HG03442 (cell line): ENCODE results near the gene CAPN6.

ENCODE experiments used
- ATAC-seq: cut with Tn5 transposase; IDR thresholded peaks from one replicate; pipeline ENCODE4 v1.9.1; 2021; ENCODE audit warnings: mild to moderate bottlenecking, moderate library complexity; ENCODE audit not compliant: unreplicated experiment

Gene CAPN6

DNA sequence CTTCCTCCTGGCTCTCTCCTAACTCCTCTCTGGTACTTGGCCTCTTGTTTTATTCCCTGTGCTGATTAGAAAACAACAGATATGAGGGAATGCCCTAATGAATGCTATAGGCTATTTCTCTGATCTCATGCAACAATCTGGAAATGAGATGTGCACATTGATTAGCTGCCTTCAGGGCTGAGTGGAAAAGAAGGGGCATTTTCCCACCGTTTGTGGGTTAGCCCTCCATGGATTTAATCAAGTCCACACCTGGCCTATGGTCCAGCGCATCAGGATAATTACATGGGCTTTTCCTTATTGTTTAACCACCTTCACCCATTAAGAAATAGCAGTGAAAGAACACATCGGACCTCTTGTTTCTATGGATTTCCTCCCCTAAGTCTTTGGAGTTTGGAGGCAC is 70.0 kb downstream of the CAPN6 start:
- ATAC-seq: no peak

GRCh38 chrX:111199505-111199904 is 70.8 kb downstream of the CAPN6 start:
- ATAC-seq: no peak
